Measurements from ENCODE around the gene CFAP74.

Gene CFAP74

DNA sequence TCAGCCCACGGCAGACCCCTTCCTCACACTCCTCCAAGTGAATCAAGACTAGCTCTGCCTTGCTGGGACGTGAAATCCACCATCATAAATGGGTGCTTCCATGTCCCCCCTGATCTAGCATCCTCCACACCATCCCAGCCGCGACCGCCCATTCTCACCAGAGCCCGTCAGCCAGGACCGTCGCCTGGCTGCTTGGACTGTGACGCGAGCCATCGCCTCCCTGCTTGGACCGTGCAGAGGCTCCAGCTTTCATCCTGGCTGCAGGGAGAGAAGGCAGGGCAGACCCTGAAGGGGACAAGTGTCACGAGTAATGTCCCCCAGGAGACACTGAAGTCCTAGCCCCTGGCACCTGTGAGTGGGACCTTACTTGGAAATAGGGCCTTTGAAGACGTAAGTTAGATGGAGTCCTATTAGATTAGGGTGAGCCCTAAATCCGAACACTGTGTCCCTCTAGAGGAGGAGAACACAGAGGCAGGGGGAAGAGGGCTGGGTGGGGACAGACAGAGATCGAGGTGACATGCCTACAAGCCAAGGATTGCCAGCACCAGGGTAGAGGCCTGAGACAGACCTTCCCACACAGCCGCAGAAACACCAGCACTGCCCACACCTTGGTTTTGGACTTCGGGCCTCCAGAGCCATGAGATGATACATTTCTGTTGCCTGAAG lies 33.9 kb upstream of the CFAP74 start:
- Histone ChIP-seq H3K36me3 (no peaks in the 10 kb centered on the region), H3K4me3 (ENCODE audit: low read depth, low read length) (no peak overlapping the region), H3K27ac (no peak overlapping the region), H3K27me3 (ENCODE audit: insufficient read depth, low read depth, severe bottlenecking) (no peaks in the 10 kb centered on the region), H3K9me3 (ENCODE audit: severe bottlenecking) (peaks cover 4% of the 10 kb centered on the region)
- TF ChIP-seq, protein P1, sequence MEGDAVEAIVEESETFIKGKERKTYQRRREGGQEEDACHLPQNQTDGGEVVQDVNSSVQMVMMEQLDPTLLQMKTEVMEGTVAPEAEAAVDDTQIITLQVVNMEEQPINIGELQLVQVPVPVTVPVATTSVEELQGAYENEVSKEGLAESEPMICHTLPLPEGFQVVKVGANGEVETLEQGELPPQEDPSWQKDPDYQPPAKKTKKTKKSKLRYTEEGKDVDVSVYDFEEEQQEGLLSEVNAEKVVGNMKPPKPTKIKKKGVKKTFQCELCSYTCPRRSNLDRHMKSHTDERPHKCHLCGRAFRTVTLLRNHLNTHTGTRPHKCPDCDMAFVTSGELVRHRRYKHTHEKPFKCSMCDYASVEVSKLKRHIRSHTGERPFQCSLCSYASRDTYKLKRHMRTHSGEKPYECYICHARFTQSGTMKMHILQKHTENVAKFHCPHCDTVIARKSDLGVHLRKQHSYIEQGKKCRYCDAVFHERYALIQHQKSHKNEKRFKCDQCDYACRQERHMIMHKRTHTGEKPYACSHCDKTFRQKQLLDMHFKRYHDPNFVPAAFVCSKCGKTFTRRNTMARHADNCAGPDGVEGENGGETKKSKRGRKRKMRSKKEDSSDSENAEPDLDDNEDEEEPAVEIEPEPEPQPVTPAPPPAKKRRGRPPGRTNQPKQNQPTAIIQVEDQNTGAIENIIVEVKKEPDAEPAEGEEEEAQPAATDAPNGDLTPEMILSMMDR (IDR thresholded peaks at IDR 0.05; ENCODE audit: low read depth, low read length): no peak
- DNase-seq: no peak

- H3K4me3 ChIP-seq (ENCODE audit: low read depth, low read length): no peak overlapping the region
- H3K9me3 ChIP-seq (ENCODE audit: severe bottlenecking): peaks cover 4% of the 10 kb centered on the region
- H3K27ac ChIP-seq: no peak overlapping the region
- TF ChIP-seq, protein P1 (IDR thresholded peaks at IDR 0.05; ENCODE audit: low read depth, low read length): no peak
- no peaks in the 10 kb centered on the region for H3K36me3 ChIP-seq
- no peak for DNase-seq
- H3K27me3 ChIP-seq (ENCODE audit: insufficient read depth, low read depth, severe bottlenecking): no peaks in the 10 kb centered on the region
Measured at GRCh38 chr1:2036287-2036686, 32.7 kb upstream of the CFAP74 start.

GRCh38 chr1:2033165-2033564 lies 29.6 kb upstream of the CFAP74 start:
- TF ChIP-seq, protein P1 (IDR thresholded peaks at IDR 0.05; ENCODE audit: low read depth, low read length): no peak
- Histone ChIP-seq H3K27ac (no peak overlapping the region), H3K4me3 (ENCODE audit: low read depth, low read length) (no peak overlapping the region), H3K9me3 (ENCODE audit: severe bottlenecking) (no peaks in the 10 kb centered on the region), H3K27me3 (ENCODE audit: insufficient read depth, low read depth, severe bottlenecking) (no peaks in the 10 kb centered on the region), H3K36me3 (no peaks in the 10 kb centered on the region)
- no peak for DNase-seq

DNA sequence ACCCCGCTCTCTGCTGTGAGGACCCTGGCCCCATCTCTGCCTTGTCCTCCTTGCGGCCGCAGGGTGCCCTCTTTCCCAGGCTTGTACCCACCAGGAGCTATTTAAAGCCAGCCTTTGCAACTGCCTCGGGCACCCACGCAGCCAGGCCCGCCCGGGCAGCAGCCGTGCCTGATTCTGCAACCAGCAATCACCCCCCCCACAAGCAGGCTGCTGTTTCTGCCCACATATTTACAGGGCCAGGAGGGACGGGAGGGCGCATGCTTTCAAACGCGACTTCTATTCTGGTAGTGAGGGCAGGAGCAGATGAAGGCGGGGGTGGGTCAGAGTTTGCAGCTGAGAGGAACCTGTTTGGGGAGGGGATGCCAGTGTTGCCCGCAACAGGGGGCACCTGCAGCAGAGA lies 29.2 kb upstream of the CFAP74 start:
- Histone ChIP-seq H3K27me3 (ENCODE audit: insufficient read depth, low read depth, severe bottlenecking) (no peaks in the 10 kb centered on the region), H3K4me3 (ENCODE audit: low read depth, low read length) (no peak overlapping the region), H3K9me3 (ENCODE audit: severe bottlenecking) (no peaks in the 10 kb centered on the region), H3K27ac (no peak overlapping the region), H3K36me3 (no peaks in the 10 kb centered on the region)
- TF ChIP-seq, protein P1 (IDR thresholded peaks at IDR 0.05; ENCODE audit: low read depth, low read length): no peak
- DNase-seq: no peak

DNA sequence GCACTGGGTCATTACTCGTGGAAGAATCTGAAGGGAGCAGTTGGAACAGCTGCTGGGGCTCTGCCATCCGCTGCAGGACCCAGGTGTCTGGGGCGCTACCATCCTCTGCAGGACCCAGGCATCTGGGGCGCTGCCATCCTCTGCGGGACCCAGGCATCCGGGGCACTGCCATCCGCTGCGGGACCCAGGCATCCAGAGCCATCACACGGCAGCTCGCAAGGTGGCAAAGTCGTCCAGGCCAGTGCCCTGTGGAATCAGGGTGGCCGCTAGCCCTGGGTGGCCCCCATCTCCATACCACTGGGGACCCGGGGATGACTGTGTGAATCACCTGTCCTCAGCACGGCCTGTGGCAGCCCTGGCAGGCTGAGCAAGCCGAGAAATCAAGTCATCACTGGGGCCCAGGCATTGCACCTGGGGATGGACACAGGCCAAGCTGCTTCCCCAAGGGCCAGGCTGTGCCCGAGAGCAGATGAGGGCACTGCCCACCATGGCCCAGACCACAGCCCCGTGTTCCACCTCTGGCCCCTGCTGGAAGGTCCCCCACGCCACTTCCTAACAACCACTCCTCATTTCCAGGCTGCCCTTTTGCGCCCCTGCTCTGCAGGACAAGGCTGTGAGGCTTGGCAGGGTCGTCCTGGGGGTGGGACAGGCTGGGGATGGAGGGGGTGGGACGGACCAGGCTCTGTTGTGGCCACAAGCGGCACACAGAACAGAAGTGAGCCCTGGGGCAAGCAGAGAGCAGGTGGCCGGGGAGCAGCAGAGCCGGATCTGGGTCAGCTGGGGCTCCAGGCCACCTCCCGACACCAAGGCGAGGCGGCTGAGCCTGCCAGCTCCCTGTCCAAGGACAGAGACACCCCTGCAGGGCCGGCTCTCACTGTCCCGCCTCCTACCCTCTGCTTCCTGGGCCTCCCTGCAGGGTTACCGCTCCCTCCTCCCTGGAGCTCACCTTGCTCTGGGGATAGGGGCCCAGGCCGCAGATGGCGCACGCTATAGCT lies 28.3 kb upstream of the CFAP74 start:
- H3K4me3 ChIP-seq (ENCODE audit: low read depth, low read length): no peak overlapping the region

More for the DNA sequence above, 28.3 kb upstream of the CFAP74 start:
- DNase-seq: peak; percentile 39
- TF ChIP-seq, protein P1 (IDR thresholded peaks at IDR 0.05; ENCODE audit: low read depth, low read length): no peak
- Histone ChIP-seq H3K9me3 (ENCODE audit: severe bottlenecking) (no peaks in the 10 kb centered on the region), H3K27me3 (ENCODE audit: insufficient read depth, low read depth, severe bottlenecking) (no peaks in the 10 kb centered on the region), H3K36me3 (no peaks in the 10 kb centered on the region), H3K27ac (no peak overlapping the region)
